SK-N-MC (cell line): ENCODE measurements around the gene CCDC184.

Experiments
- EZH2 ChIP-seq: fragments of 200-600 bp; sonication (generic); IDR thresholded peaks from one replicate; pipeline ENCODE4 v1.6.1; 2017; ENCODE audit warnings: antibody characterized with exemption
- POLR2AphosphoS5 ChIP-seq: IDR thresholded peaks from 2 replicates; pipeline ENCODE4 v1.6.1; 2012; ENCODE audit warnings: mild to moderate bottlenecking, low read depth, low read length, borderline replicate concordance

GRCh38 chr12:48198672-48198971 is 15.2 kb downstream of the CCDC184 start:
- no peak for TF ChIP-seq POLR2AphosphoS5
- no peak for TF ChIP-seq EZH2
